ENCODE measurements around the gene PRSS48.
A peak's percentile ranks its signal among the peaks of the same experiment; 100 is the strongest.
"Not testable (repeated sequence)": the region's sequence is repeated elsewhere in the genome, so short reads cannot be mapped to it uniquely, and the experiment has no call there.

PRSS48 gene

GRCh38 chr4:151263455-151263854 lies 13.5 kb upstream of the PRSS48 start:
- DNase-seq (ENCODE audit: low spot score) = no peak

- no peak for DNase-seq (ENCODE audit: low spot score)
Measured at GRCh38 chr4:151266497-151266896, 10.5 kb upstream of the PRSS48 start.

GRCh38 chr4:151267104-151267503 lies 9.9 kb upstream of the PRSS48 start:
- DNase-seq (ENCODE audit: low spot score) = no peak

- DNase-seq (ENCODE audit: low spot score) = no peak
Measured at GRCh38 chr4:151267822-151268535, 9.0 kb upstream of the PRSS48 start.

GRCh38 chr4:151268905-151269304 lies 8.1 kb upstream of the PRSS48 start:
- DNase-seq (ENCODE audit: low spot score) = not testable (repeated sequence)

GRCh38 chr4:151284534-151285245 lies 7.7 kb downstream of the PRSS48 start:
- DNase-seq (ENCODE audit: low spot score) = no peak

GRCh38 chr4:151287409-151287808 lies 10.4 kb downstream of the PRSS48 start:
- DNase-seq (ENCODE audit: low spot score) = no peak

- no peak for DNase-seq (ENCODE audit: low spot score)
Measured at GRCh38 chr4:151291485-151291884, 14.5 kb downstream of the PRSS48 start.

- DNase-seq (ENCODE audit: low spot score) = no peak
Measured at GRCh38 chr4:151292038-151292437, 15.1 kb downstream of the PRSS48 start.

GRCh38 chr4:151294833-151295496 lies 18.0 kb downstream of the PRSS48 start:
- no peak for DNase-seq (ENCODE audit: low spot score)

GRCh38 chr4:151296227-151296626 lies 19.3 kb downstream of the PRSS48 start:
- DNase-seq (ENCODE audit: low spot score) = no peak

GRCh38 chr4:151297170-151297569 lies 20.2 kb downstream of the PRSS48 start:
- no peak for DNase-seq (ENCODE audit: low spot score)

- no peak for DNase-seq (ENCODE audit: low spot score)
Measured at GRCh38 chr4:151302432-151302831, 25.5 kb downstream of the PRSS48 start.

GRCh38 chr4:151304226-151304625 lies 27.3 kb downstream of the PRSS48 start:
- DNase-seq (ENCODE audit: low spot score) = no peak

GRCh38 chr4:151304755-151305154 lies 27.8 kb downstream of the PRSS48 start:
- peak; percentile 16 for DNase-seq (ENCODE audit: low spot score)

- no peak for DNase-seq (ENCODE audit: low spot score)
Measured at GRCh38 chr4:151310124-151310728, 33.3 kb downstream of the PRSS48 start.

- no peak for DNase-seq (ENCODE audit: low spot score)
Measured at GRCh38 chr4:151313306-151314009, 36.5 kb downstream of the PRSS48 start.

- DNase-seq (ENCODE audit: low spot score) = no peak
Measured at GRCh38 chr4:151314010-151314355, 37.0 kb downstream of the PRSS48 start.

GRCh38 chr4:151314479-151314878 lies 37.5 kb downstream of the PRSS48 start:
- DNase-seq (ENCODE audit: low spot score) = no peak

GRCh38 chr4:151315212-151315886 lies 38.4 kb downstream of the PRSS48 start:
- DNase-seq (ENCODE audit: low spot score) = peak; percentile 39

- DNase-seq (ENCODE audit: low spot score) = no peak
Measured at GRCh38 chr4:151316645-151317044, 39.7 kb downstream of the PRSS48 start.
